Stimulated activated CD4-positive, alpha-beta T cell treated with anti-CD3 and anti-CD28 coated beads, Interleukin-1b, Interleukin-23, amount 100 ng/mL, for 48 hours (primary cell): ENCODE measurements around the gene KCNQ2.

Experiments
- DNase-seq: peaks from one replicate; pipeline ENCODE4 v3.0.0-alpha.2; 2020

The KCNQ2 gene

GRCh38 chr20:63380346-63380870 lies 92.0 kb downstream of the KCNQ2 start:
- DNase-seq: no peak

- DNase-seq: peak; percentile 16
These were observed 92.6 kb downstream of the KCNQ2 start for GRCh38 chr20:63379872-63380271.

GRCh38 chr20:63379296-63379695 lies 93.2 kb downstream of the KCNQ2 start:
- no peak for DNase-seq

- DNase-seq: no peak
These were observed 93.8 kb downstream of the KCNQ2 start for GRCh38 chr20:63378626-63379025.

- DNase-seq: no peak
These were observed 94.5 kb downstream of the KCNQ2 start for GRCh38 chr20:63377951-63378381.

- no peak for DNase-seq
These were observed 95.1 kb downstream of the KCNQ2 start for GRCh38 chr20:63377256-63377941.

- no peak for DNase-seq
These were observed 95.9 kb downstream of the KCNQ2 start for GRCh38 chr20:63376283-63377250.

GRCh38 chr20:63375438-63375837 lies 97.0 kb downstream of the KCNQ2 start:
- no peak for DNase-seq

GRCh38 chr20:63374504-63374903 lies 98.0 kb downstream of the KCNQ2 start:
- DNase-seq: no peak

- no peak for DNase-seq
These were observed 98.5 kb downstream of the KCNQ2 start for GRCh38 chr20:63373996-63374395.

GRCh38 chr20:63372971-63373885 lies 99.2 kb downstream of the KCNQ2 start:
- DNase-seq: no peak

- no peak for DNase-seq
These were observed 101.1 kb downstream of the KCNQ2 start for GRCh38 chr20:63371291-63371865.

- no peak for DNase-seq
These were observed 101.8 kb downstream of the KCNQ2 start for GRCh38 chr20:63370618-63371187.

- no peak for DNase-seq
These were observed 102.5 kb downstream of the KCNQ2 start for GRCh38 chr20:63369724-63370617.

- DNase-seq: no peak
These were observed 103.4 kb downstream of the KCNQ2 start for GRCh38 chr20:63369024-63369530.

GRCh38 chr20:63368151-63368550 lies 104.3 kb downstream of the KCNQ2 start:
- no peak for DNase-seq

GRCh38 chr20:63367446-63368055 lies 104.9 kb downstream of the KCNQ2 start:
- DNase-seq: no peak

GRCh38 chr20:63366390-63367365 lies 105.8 kb downstream of the KCNQ2 start:
- DNase-seq: no peak
